Measurements from ENCODE around the gene PTDSS2. TPM values are rescaled to one million over a fixed set of nuclear protein-coding genes. Genes with fewer than 3 reads are reported as not detected.

PTDSS2 gene
- total and polyA plus RNA-seq, 2 of the 13 experiments (the other 11 are each of a cell fraction or from before 2014, with no cell fraction given) = 21.7 to 26.4 TPM

- TF ChIP-seq KIAA2018 (CRISPR knock-in tag; IDR thresholded peaks at IDR 0.05; ENCODE audit: borderline replicate concordance) (no peak), SMYD3 (CRISPR knock-in tag; IDR thresholded peaks at IDR 0.05) (no peak), NKX3-1 (CRISPR knock-in tag; IDR thresholded peaks at IDR 0.05) (no peak), ZNF142 (CRISPR knock-in tag; IDR thresholded peaks at IDR 0.05) (no peak), FOXA1 (IDR thresholded peaks at IDR 0.05) (no peak), FOXA1 (CRISPR knock-in tag; IDR thresholded peaks at IDR 0.05) (no peak), GLMP (CRISPR knock-in tag; IDR thresholded peaks at IDR 0.05; ENCODE audit: borderline replicate concordance) (no peak), ARNT2 (CRISPR knock-in tag; IDR thresholded peaks at IDR 0.05; ENCODE audit: low read depth) (no peak), HDAC2 (CRISPR knock-in tag; IDR thresholded peaks at IDR 0.05) (no peak), ZNF44 (CRISPR knock-in tag; IDR thresholded peaks at IDR 0.05) (no peak), ZNF703 (CRISPR knock-in tag; IDR thresholded peaks at IDR 0.05; ENCODE audit: borderline replicate concordance) (no peak)
- TF ChIP-seq, protein P1, sequence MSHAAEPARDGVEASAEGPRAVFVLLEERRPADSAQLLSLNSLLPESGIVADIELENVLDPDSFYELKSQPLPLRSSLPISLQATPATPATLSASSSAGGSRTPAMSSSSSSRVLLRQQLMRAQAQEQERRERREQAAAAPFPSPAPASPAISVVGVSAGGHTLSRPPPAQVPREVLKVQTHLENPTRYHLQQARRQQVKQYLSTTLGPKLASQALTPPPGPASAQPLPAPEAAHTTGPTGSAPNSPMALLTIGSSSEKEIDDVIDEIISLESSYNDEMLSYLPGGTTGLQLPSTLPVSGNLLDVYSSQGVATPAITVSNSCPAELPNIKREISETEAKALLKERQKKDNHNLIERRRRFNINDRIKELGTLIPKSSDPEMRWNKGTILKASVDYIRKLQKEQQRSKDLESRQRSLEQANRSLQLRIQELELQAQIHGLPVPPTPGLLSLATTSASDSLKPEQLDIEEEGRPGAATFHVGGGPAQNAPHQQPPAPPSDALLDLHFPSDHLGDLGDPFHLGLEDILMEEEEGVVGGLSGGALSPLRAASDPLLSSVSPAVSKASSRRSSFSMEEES (CRISPR knock-in tag; IDR thresholded peaks at IDR 0.05) = no peak
Measured at GRCh38 chr11:536841-537621, 87.0 kb downstream of the PTDSS2 start, which contains the start of gene LRRC56 (continued).
